Immature natural killer cell (primary cell): Measurements from ENCODE around the gene ARHGEF16. TPM values are rescaled to one million over a fixed set of nuclear protein-coding genes. Genes with fewer than 3 reads are reported as not detected.

Experiments
- DNase-seq, 3 donors: peaks; one replicate each; pipeline ENCODE4 v3.0.0; 2022; ENCODE audit warnings: mixed read lengths in 1 of 3
- H3K27ac Mint-ChIP-seq, 6 donors: one replicate each; pipeline ENCODE4 v1.8.0; 2020; ENCODE audit warnings: mixed read lengths in 6 of 6, mild to moderate bottlenecking in 5 of 6, inconsistent platforms in 4 of 6, moderate library complexity in 3 of 6
- H3K27me3 Mint-ChIP-seq, 3 donors: one replicate each; pipeline ENCODE4 v1.8.0; 2020 to 2021; ENCODE audit warnings: low read depth in 3 of 3, mild to moderate bottlenecking in 3 of 3, mixed read lengths in 3 of 3, moderate library complexity in 3 of 3, inconsistent platforms in 1 of 3
- H3K36me3 Mint-ChIP-seq, 3 donors: one replicate each; pipeline ENCODE4 v1.8.0; 2020; ENCODE audit warnings: mixed read lengths in 3 of 3, inconsistent platforms in 2 of 3, mild to moderate bottlenecking in 2 of 3
- H3K4me1 Mint-ChIP-seq, 2 donors: one replicate each; pipeline ENCODE4 v1.8.0; 2020; ENCODE audit warnings: inconsistent platforms in 2 of 2, mild to moderate bottlenecking in 2 of 2, mixed read lengths in 2 of 2, moderate library complexity in 1 of 2
- H3K4me3 Mint-ChIP-seq, 5 donors: one replicate each; pipeline ENCODE4 v1.8.0; 2020; ENCODE audit warnings: mild to moderate bottlenecking in 5 of 5, mixed read lengths in 5 of 5, inconsistent platforms in 3 of 5, moderate library complexity in 3 of 5
- H3K9me3 Mint-ChIP-seq, 6 donors: one replicate each; pipeline ENCODE4 v1.8.0; 2020; ENCODE audit warnings: mild to moderate bottlenecking in 6 of 6, mixed read lengths in 6 of 6, inconsistent platforms in 4 of 6, moderate library complexity in 3 of 6
- polyA plus RNA-seq, 3 donors: library from polyadenylated mRNA; unstranded; fragments of 300-500 nt; fragmentation: Illumina TruSeq; gene quantifications; one replicate each; pipeline ENCODE4 v1.2.3, GENCODE V29; 2021

ARHGEF16 gene
- polyA plus RNA-seq, 3 donors from 2014 or later, result not detected

DNA sequence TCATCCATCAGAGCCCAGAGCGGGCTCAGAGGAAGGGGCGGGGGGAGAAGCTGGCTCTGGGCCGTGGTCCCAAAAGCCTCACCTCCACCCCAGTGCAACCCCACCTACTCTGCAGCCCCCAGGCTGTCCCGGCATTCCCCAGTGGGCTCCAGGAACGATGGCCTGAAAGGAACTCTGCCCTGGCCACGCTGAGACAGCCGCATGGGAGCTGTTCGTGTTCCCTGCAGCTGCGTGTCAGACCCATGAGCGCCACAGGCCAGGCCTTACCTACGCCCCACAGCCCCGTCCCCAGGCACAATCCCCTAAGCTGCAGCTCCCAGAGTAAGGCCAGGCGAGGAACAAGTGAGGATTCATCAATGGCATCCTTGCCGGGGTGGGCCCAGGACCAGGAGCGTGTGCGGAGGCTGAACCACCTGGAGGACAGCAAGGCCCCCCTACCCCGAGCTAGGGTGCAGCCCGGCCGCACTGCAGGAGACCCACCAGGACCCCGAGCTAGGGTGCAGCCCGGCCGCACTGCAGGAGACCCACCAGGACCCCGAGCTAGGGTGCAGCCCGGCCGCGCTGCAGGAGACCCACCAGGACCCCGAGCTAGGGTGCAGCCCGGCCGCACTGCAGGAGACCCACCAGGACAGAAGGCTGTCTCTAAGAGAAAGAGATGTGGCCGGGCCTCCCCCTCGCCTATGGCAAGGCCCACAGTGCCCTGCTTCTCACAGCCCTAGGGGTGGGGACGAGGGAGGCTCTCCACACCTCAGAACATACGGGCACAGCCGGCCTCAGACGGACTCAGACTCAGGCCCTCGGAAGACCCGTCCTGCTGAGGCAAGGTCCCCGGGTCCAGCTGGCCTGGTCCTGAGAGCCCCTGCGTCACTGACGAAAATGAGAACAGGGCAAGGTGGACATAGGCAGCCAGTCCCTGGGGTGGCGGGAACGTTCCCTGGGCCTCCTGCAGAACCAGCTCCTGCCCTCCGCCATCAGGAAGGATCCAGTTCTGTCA lies 26.5 kb upstream of the ARHGEF16 start:
- H3K27me3 Mint-ChIP-seq, result peaks cover 0 to 3% (median 0%) of the 10 kb centered on the region in 3 donors
- H3K4me1 Mint-ChIP-seq, result no peaks in the 10 kb centered on the region
- H3K9me3 Mint-ChIP-seq, result peaks cover 0 to 2% (median 0%) of the 10 kb centered on the region in 6 donors
- no peaks in the 10 kb centered on the region for H3K36me3 Mint-ChIP-seq
- H3K27ac Mint-ChIP-seq, result no peak overlapping the region
- no peak overlapping the region for H3K4me3 Mint-ChIP-seq
- no peak for DNase-seq

DNA sequence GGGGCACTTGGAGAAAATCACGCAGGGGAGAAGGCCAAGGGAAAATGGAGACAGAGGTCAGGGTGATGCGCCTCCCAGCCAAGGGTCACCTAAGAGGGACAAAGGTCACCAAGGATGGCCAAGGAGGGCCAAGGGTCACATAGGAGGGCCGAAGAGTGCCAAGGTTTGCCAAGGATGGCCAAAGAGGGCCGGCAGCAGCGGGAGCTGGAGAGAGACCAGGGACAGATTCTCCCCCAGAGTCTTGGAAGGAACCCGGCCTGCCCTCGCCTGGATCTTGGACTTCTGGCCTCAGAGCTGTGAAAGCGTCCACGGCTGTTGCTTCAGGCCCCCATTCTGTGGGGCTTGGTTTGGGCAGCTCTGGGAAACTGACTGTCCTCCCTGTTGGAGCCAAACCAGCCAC lies 25.6 kb upstream of the ARHGEF16 start:
- no peak for DNase-seq
- no peaks in the 10 kb centered on the region for H3K36me3 Mint-ChIP-seq
- peaks cover 0 to 3% (median 0%) of the 10 kb centered on the region in 3 donors for H3K27me3 Mint-ChIP-seq
- H3K9me3 Mint-ChIP-seq, result peaks cover 0 to 2% (median 0%) of the 10 kb centered on the region in 6 donors
- no peak overlapping the region for H3K4me3 Mint-ChIP-seq
- H3K4me1 Mint-ChIP-seq, result no peaks in the 10 kb centered on the region
- no peak overlapping the region for H3K27ac Mint-ChIP-seq

DNA sequence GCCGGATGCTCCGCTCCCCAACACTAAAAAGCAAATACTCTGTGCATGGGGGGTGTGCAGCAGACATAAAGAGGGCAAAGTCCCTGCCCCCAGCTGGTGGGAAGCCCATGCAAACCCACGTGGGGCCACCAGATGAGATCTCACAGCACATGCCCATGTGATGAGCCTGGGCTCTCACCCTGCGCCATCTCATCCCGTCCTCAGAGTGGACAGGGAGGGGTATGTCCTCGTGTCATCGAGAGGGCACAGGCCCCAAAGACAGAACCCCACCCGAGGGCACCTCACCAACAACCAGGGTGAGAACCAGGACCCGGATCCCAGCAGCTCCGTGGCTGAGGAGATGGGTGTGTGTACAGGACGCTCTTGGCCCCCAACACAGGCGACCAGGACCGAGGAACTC lies 25.1 kb upstream of the ARHGEF16 start:
- Mint-ChIP-seq H3K9me3 (peaks cover 0 to 2% (median 0%) of the 10 kb centered on the region in 6 donors), H3K27ac (no peak overlapping the region), H3K36me3 (no peaks in the 10 kb centered on the region), H3K27me3 (peaks cover 0 to under 1% (median 0%) of the 10 kb centered on the region in 3 donors), H3K4me3 (no peak overlapping the region), H3K4me1 (no peaks in the 10 kb centered on the region)
- no peak for DNase-seq

DNA sequence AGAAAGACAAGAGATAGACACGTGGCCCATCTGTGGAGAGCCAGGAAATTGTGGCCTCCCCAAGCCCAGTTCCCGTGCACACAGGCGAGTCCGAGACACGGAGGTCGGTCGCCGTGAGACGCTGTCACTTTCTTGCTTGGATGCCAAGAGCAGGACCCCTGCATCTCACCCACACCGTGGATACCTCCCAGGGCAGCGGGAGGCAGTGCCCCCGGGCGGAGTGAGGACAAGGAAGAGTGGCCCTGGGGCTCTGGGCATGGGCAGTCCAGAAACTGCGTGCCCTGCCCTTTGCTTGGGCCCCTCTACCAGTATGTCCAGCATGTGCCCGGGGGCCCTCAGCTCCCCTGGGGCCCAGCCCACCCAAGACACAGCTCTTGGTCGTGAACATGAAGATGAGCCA lies 24.7 kb upstream of the ARHGEF16 start:
- Mint-ChIP-seq H3K4me3 (no peak overlapping the region), H3K4me1 (no peaks in the 10 kb centered on the region), H3K27ac (no peak overlapping the region), H3K27me3 (no peaks in the 10 kb centered on the region), H3K36me3 (no peaks in the 10 kb centered on the region), H3K9me3 (peaks cover 0 to 2% (median 0%) of the 10 kb centered on the region in 6 donors)
- no peak for DNase-seq

DNA sequence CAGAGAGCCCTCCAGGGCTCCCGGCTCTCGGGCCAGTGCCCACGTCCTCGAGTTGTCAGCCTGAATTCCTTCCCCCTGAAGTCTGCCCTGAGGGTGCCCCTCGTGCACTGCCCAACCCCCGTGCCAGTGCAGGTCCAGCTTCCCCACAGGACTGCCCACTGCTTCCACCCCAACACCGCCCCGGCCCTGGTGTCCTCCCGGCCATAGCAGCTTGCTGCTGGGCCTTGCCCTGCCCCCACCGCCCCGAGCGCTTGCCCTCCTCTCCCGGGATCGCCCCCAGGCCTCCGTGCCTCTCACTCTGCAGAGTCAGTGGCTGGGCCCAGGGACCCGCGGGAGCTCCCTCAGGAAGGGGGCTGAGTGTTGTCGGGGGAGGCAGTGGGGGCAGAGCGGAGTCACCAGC lies 24.1 kb upstream of the ARHGEF16 start:
- Mint-ChIP-seq H3K4me3 (no peak overlapping the region), H3K36me3 (no peaks in the 10 kb centered on the region), H3K9me3 (peaks cover 0 to 2% (median 0%) of the 10 kb centered on the region in 6 donors), H3K27ac (no peak overlapping the region), H3K27me3 (no peaks in the 10 kb centered on the region), H3K4me1 (no peaks in the 10 kb centered on the region)
- DNase-seq, result no peak

DNA sequence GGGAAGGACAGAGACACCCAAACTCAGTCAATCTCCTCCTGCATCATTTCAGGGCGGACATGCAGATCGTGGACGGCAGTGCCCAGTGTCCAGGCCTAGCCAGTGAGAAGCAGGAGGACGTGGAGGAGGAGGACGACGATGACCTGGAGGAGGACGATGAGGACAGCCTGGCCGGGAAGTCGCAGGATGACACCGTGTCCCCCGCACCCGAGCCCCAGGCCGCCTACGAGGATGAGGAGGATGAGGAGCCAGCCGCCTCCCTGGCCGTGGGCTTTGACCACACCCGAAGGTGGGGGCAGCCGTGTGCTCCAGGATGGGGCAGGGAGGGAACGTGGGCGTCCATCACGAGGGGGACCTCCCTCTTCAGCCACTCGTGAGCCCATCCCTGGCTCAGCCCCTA lies 23.6 kb upstream of the ARHGEF16 start:
- Mint-ChIP-seq H3K4me1 (no peaks in the 10 kb centered on the region), H3K9me3 (peaks cover 0 to 2% (median 0%) of the 10 kb centered on the region in 6 donors), H3K27ac (no peak overlapping the region), H3K27me3 (no peaks in the 10 kb centered on the region), H3K36me3 (no peaks in the 10 kb centered on the region), H3K4me3 (no peak overlapping the region)
- DNase-seq, result no peak

DNA sequence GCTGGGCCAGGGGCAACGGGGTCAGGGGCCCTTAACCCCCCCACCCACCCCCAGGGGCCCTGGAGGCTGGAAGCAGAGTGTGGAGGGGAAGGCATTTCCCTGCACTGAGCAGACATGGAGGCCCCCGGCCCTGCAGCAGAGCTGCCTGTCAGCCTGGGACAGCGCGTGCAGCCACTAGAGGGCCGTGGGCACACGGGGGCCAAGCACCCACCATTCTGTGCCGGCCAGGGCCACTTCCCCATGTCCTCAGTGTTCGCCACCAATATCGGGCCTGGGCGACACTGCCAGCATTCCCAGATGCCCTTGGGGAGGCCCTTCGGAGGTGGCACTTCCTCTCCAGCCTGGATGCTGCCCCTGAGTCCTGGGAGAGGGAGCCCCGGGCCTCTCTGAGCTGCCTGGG lies 23.2 kb upstream of the ARHGEF16 start:
- no peak for DNase-seq
- H3K9me3 Mint-ChIP-seq, result peaks cover 0 to 2% (median 0%) of the 10 kb centered on the region in 6 donors
- H3K4me1 Mint-ChIP-seq, result no peaks in the 10 kb centered on the region
- H3K36me3 Mint-ChIP-seq, result no peaks in the 10 kb centered on the region
- no peak overlapping the region for H3K4me3 Mint-ChIP-seq
- H3K27me3 Mint-ChIP-seq, result no peaks in the 10 kb centered on the region
- no peak overlapping the region for H3K27ac Mint-ChIP-seq

DNA sequence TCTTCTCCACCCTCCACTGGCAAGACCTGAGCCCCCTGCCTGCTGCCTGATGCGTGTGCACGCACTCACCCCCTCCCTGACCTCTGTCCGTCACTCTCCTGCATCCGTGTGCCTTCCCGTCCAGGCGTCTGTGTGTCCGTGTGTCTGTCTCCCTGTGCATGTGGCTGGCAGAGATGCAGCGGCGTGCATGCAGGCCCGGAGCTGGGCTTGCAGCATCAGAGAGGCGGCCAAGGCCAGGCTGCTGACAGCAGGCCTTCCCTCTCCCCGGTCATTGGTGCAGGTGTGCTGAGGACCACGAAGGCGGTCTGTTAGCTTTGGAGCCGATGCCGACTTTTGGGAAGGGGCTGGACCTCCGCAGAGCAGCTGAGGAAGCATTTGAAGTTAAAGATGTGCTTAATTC lies 22.8 kb upstream of the ARHGEF16 start:
- Mint-ChIP-seq H3K27ac (no peak overlapping the region), H3K27me3 (no peaks in the 10 kb centered on the region), H3K9me3 (peaks cover 0 to 2% (median 0%) of the 10 kb centered on the region in 6 donors), H3K4me3 (no peak overlapping the region), H3K36me3 (no peaks in the 10 kb centered on the region), H3K4me1 (no peaks in the 10 kb centered on the region)
- no peak for DNase-seq

DNA sequence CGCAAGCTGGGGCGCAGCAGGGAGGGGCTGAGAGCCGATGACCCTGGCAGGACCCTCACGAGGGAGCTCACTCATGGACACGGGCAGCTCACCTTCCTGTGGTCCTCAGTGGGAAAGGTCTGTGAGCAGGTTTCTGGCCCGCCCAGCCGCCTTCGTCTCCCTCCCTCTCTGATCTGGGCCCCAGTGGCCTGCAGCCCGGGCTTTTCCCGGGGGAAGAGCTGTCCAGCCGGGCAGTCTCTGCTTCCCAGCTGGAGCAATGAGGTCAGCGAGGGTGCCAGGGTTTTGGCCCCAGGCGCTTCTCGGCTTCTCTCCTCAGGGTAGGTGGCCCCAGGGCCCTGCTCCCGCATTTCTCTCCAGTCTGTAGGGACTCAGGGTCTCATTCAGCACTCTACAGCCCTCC lies 22.2 kb upstream of the ARHGEF16 start:
- no peak for DNase-seq
- Mint-ChIP-seq H3K4me3 (no peak overlapping the region), H3K27me3 (no peaks in the 10 kb centered on the region), H3K9me3 (peaks cover 0 to 2% (median 0%) of the 10 kb centered on the region in 6 donors), H3K27ac (no peak overlapping the region), H3K36me3 (no peaks in the 10 kb centered on the region), H3K4me1 (no peaks in the 10 kb centered on the region)

DNA sequence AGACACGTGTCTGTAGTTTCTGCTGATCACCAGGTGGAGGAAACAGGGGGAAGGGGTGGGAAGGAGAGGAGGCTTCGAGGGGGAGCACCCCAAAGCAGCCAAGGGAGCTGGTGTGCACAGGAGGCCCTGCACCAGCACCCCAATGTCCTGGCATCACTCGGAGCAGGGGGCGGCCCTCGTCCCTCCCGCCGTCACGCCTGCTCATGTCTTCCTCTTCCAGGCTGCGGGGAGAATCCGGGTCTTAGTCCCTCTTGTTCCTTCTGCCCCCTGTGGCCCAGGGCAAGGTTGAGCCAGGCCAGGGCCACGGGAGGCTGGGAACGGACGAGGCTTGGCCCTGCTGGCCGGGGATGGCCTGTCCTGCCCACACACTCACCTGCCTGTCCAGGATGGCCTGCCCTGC lies 21.4 kb upstream of the ARHGEF16 start:
- H3K9me3 Mint-ChIP-seq, result peaks cover 0 to 2% (median 0%) of the 10 kb centered on the region in 6 donors
- no peaks in the 10 kb centered on the region for H3K36me3 Mint-ChIP-seq
- no peaks in the 10 kb centered on the region for H3K4me1 Mint-ChIP-seq
- H3K27me3 Mint-ChIP-seq, result peaks cover 0 to under 1% (median 0%) of the 10 kb centered on the region in 3 donors
- no peak for DNase-seq
- no peak overlapping the region for H3K27ac Mint-ChIP-seq
- no peak overlapping the region for H3K4me3 Mint-ChIP-seq

DNA sequence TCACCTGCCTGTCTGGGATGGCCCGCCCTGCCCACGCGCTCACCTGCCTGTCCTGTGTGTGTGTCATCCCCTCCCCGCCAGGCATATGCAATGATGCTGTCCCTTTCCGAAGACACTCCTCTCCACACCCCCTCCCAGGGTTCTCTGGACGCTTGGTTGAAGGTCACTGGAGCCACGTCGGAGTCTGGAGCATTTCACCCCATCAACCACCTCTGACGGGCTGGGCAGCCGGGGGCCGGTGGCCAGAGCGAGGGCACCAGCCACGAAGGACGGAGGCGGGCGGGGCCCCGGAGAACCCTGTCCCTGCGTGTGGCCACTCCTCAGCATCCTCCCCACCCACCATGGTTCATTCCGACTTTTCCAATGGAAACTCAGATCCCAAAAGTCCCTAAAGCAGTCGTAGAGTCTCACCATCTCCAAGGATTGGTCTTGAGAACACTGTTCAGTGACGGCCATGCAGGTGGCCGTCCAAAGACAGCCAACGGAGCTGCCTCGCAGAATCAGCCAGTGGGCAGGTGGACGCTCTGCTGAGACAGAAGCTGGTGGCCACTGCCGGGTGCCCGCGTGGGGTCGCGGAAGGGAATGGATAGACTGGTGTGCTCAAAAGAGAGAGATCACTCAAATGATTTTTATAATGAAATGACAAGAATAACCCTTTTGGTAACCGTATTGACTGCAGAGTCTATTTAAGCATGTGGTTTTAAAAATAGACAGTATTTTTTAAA lies 20.7 kb upstream of the ARHGEF16 start:
- H3K36me3 Mint-ChIP-seq, result no peaks in the 10 kb centered on the region
- H3K9me3 Mint-ChIP-seq, result peaks cover 0 to 2% (median 0%) of the 10 kb centered on the region in 6 donors

DNA sequence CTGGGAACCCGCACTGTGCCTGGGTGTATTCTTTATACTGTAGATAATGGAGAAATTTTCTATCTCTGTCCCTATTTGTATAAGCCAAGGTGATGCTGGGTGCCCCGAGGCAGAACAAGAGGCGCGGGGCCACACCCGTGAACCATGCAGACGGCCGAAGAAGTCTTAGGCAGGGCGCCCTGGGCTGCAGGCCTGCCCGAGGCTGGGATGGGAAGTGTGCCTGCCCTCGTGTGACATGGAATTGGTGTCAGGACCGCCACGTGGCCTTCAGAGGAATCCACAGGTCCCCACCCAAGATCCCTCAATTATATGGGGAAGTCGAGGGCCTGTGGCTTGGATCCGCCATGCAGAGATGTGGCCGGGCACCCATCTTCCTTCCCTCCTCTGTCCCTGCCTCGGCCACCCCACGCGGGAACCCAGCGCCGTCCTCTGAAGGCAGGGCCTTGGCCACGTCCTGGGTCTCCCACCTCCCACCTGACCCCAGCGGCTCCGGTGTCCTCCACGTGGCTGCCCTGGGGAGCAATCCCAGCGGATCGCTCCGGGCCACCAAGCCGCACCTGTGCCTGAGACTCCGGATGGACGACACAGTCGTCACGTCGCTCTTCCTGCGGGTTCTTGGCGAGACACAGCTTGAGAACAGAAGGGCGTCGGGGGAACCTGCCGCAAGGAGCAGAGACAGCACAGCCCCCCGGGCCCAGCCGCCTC lies 19.9 kb upstream of the ARHGEF16 start:
- no peak for DNase-seq
- no peaks in the 10 kb centered on the region for H3K36me3 Mint-ChIP-seq
- H3K27ac Mint-ChIP-seq, result no peak overlapping the region
- no peaks in the 10 kb centered on the region for H3K4me1 Mint-ChIP-seq
- H3K9me3 Mint-ChIP-seq, result peaks cover 0 to 2% (median 0%) of the 10 kb centered on the region in 6 donors
- H3K4me3 Mint-ChIP-seq, result no peak overlapping the region
- peaks cover 0 to 2% (median 0%) of the 10 kb centered on the region in 3 donors for H3K27me3 Mint-ChIP-seq

More for the DNA sequence above, 20.7 kb upstream of the ARHGEF16 start:
- no peak overlapping the region for H3K4me3 Mint-ChIP-seq
- no peak overlapping the region for H3K27ac Mint-ChIP-seq
- DNase-seq, result no peak
- no peaks in the 10 kb centered on the region for H3K4me1 Mint-ChIP-seq
- peaks cover 0 to 2% (median 0%) of the 10 kb centered on the region in 3 donors for H3K27me3 Mint-ChIP-seq

DNA sequence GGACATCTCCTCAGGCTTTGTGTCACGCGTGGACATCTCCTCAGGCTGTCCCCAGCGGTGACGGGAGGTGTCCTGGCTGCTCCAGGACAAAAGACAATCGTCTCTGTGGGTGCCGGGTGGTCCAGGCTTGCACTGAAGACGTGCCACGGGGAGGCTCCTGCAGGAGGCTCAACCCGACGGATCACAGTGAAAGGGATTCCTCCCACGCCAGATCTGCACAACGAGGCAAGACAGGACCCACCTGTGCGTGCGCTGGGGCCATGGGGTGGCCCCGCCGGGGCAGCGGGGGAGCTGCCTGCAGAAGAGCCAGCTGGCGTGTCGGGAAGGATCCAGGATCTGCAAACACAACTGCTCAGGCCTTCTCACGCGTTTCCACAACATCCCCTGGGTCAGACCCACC lies 18.8 kb upstream of the ARHGEF16 start:
- Mint-ChIP-seq H3K27me3 (peaks cover 0 to 2% (median 0%) of the 10 kb centered on the region in 3 donors), H3K4me3 (no peak overlapping the region), H3K9me3 (peaks cover 0 to 2% (median 0%) of the 10 kb centered on the region in 6 donors), H3K36me3 (no peaks in the 10 kb centered on the region), H3K27ac (no peak overlapping the region), H3K4me1 (no peaks in the 10 kb centered on the region)
- DNase-seq, result no peak
